HepG2 (cell line): ENCODE results near the gene FBXO9. TPM values are rescaled to one million over a fixed set of nuclear protein-coding genes. Genes with fewer than 3 reads are reported as not detected.

ENCODE experiments used
- ADNP ChIP-seq: sonication (generic); formaldehyde crosslinking; IDR thresholded peaks from 2 replicates; pipeline ENCODE4 v1.4.0; 2020; ENCODE audit warnings: missing genetic modification reagents
- CREM ChIP-seq, 2 experiments: sonication (generic) in 1 of 2; formaldehyde crosslinking in 1 of 2; IDR thresholded peaks; 2 replicates each; pipeline versions ENCODE4 v1.4.0 to v1.6.1; 2016 to 2020; ENCODE audit warnings: antibody characterized with exemption in 1 of 2, mild to moderate bottlenecking in 1 of 2, missing genetic modification reagents in 1 of 2
- HES4 ChIP-seq: sonication (generic); formaldehyde crosslinking; IDR thresholded peaks from 2 replicates; pipeline ENCODE4 v1.9.0; 2021; ENCODE audit warnings: mild to moderate bottlenecking, missing genetic modification reagents, borderline replicate concordance
- HMGXB4 ChIP-seq, 2 experiments: sonication (generic) in 1 of 2; formaldehyde crosslinking in 1 of 2; IDR thresholded peaks; 2 replicates each; pipeline versions ENCODE4 v1.4.0 to v1.6.1; 2018 to 2020; ENCODE audit warnings: missing genetic modification reagents in 2 of 2, borderline replicate concordance in 1 of 2, low read depth in 1 of 2, mild to moderate bottlenecking in 1 of 2, missing biosample characterization in 1 of 2
- KDM6A ChIP-seq: IDR thresholded peaks from 2 replicates; pipeline ENCODE4 v1.6.1; 2016; ENCODE audit warnings: low read depth
- SRSF9 ChIP-seq: fragments of 200-400 bp; formaldehyde crosslinking; IDR thresholded peaks from 2 replicates; pipeline ENCODE4 v1.6.1; 2018; ENCODE audit warnings: borderline replicate concordance, mild to moderate bottlenecking, low read depth, low read length; ENCODE audit not compliant: insufficient read depth, poor library complexity, severe bottlenecking
- TFAP4 ChIP-seq: sonication (generic); IDR thresholded peaks from 2 replicates; pipeline ENCODE4 v1.6.1; 2016; ENCODE audit warnings: low read depth, borderline replicate concordance
- ZNF546 ChIP-seq: sonication (generic); formaldehyde crosslinking; conservative IDR thresholded peaks from 2 replicates; pipeline ENCODE4 v1.8.1; 2023; ENCODE audit warnings: mild to moderate bottlenecking, missing genetic modification reagents
- ZNF550 ChIP-seq: sonication (generic); formaldehyde crosslinking; IDR thresholded peaks from 2 replicates; pipeline ENCODE4 v1.4.0; 2020; ENCODE audit warnings: mild to moderate bottlenecking, missing genetic modification reagents, borderline replicate concordance
- ZNF703 ChIP-seq: sonication (generic); formaldehyde crosslinking; IDR thresholded peaks from 2 replicates; pipeline ENCODE4 v1.5.1; 2020; ENCODE audit warnings: missing genetic modification reagents, mild to moderate bottlenecking, moderate library complexity, borderline replicate concordance
- ZNF777 ChIP-seq: sonication (generic); formaldehyde crosslinking; IDR thresholded peaks from 2 replicates; pipeline ENCODE4 v1.4.0; 2020; ENCODE audit warnings: missing genetic modification reagents
- ZSCAN30 ChIP-seq: sonication (generic); formaldehyde crosslinking; IDR thresholded peaks from 2 replicates; pipeline ENCODE4 v1.5.0; 2020; ENCODE audit warnings: mild to moderate bottlenecking, missing genetic modification reagents
- polyA plus RNA-seq, 8 experiments: library from polyadenylated mRNA; depleted of rRNA in 3 of 8; stranded (reverse) in 7 of 8; unstranded in 1 of 8; fragments of >200 nt; fragmentation: Illumina TruSeq in 4 of 8; extraction: Trizol in 4 of 8; gene quantifications; 2 replicates each; pipeline versions ENCODE4 v1.2.1 to v1.2.3, GENCODE V29; 2011 to 2016; ENCODE audit warnings: low read depth in 4 of 8, missing spikeins in 1 of 8, mixed read lengths in 1 of 8; ENCODE audit not compliant: insufficient read depth in 1 of 8
- total RNA-seq, 5 experiments: library from RNA; depleted of rRNA; stranded (reverse); fragments of >200 nt; fragmentation: Illumina TruSeq; extraction: Trizol; gene quantifications; 2 replicates each; pipeline ENCODE4 v1.2.3, GENCODE V29; 2016; ENCODE audit warnings: low read depth in 1 of 5
- TF ChIP-seq, protein P1 (sequence below): sonication (generic); formaldehyde crosslinking; IDR thresholded peaks from 2 replicates; pipeline ENCODE4 v1.5.1; 2020; ENCODE audit warnings: missing genetic modification reagents, mild to moderate bottlenecking, borderline replicate concordance
- TF ChIP-seq, protein P2 (sequence below): sonication (generic); formaldehyde crosslinking; IDR thresholded peaks from 2 replicates; pipeline ENCODE4 v1.8.0; 2022; ENCODE audit warnings: missing genetic modification reagents, mild to moderate bottlenecking, moderate library complexity, borderline replicate concordance
- TF ChIP-seq, protein P3 (sequence below): sonication (generic); formaldehyde crosslinking; IDR thresholded peaks from 2 replicates; pipeline ENCODE4 v1.4.0; 2020; ENCODE audit warnings: low read depth, mild to moderate bottlenecking, missing genetic modification reagents
- TF ChIP-seq, protein P4 (sequence below): sonication (generic); formaldehyde crosslinking; IDR thresholded peaks from 2 replicates; pipeline ENCODE4 v1.4.0; 2020; ENCODE audit warnings: missing genetic modification reagents, borderline replicate concordance

The FBXO9 gene
- total and polyA plus RNA-seq, 2 of the 13 experiments (the other 11 are each of a cell fraction or from before 2014, with no cell fraction given) = 64.3 to 98.4 TPM

DNA sequence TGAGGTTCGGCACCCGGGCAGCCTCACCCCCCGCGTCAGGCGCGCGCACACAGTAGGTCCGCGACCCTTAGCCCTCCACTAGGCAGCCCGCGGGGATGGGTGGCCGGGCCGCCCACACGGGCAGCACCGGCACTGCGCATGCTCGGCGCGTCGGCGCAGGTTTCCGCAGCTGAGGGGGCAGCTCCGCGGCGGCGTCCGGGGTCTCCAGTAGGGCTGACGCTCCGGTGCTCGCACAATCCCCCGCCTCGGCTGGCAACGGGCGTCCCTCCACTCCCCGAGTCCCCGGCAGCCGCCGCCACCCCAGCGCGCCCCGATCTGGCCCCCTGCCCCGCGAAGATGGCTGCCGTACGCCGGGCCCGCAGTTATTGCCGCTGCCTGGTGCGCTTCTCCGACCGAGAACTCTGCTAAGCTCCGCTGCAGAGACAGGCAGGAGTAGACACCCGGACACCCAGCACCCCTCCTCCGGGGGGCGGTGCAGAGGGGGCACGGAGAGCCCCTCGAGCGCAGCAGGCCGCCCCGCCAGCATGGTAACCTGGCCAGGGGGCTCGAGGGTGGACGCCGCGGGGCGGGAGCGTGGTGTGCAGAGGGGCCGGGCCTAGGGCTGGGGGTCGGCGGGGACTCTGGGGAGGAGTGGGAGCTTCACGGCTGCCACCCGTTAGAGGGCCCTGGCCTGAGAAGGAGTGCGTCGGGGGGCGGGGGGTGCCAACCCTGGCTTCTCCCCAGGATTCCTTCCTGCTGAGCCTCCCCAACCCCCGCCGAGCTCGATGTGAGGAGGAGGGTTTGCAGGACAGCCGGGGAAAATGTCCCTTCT is at the start of gene FBXO9 (continued):
- TF ChIP-seq HMGXB4 (CRISPR knock-in tag; IDR thresholded peaks at IDR 0.05; ENCODE audit: borderline replicate concordance in 1 of 2, low read depth in 1 of 2) (peak; percentile 86 to 96), KDM6A (CRISPR knock-in tag) (no peak), SRSF9 (no peak), HES4 (CRISPR knock-in tag) (peak; percentile 79), ZNF703 (peak; percentile 26; the same call in 1 of the 2 replicates), CREM (IDR thresholded peaks at IDR 0.05) (no peak), CREM (CRISPR knock-in tag; IDR thresholded peaks at IDR 0.05) (no peak), TFAP4 (no peak), ZSCAN30 (no peak; the same call in 1 of the 2 replicates), ZNF550 (peak; percentile 62; the same call in 1 of the 2 replicates), ADNP (0 out of 2 replicates have a peak, but pooled peaks have one; percentile 66), ZNF777 (CRISPR knock-in tag) (peak; percentile 56), ZNF546 (CRISPR knock-in tag) (no peak; the same call in 1 of the 2 replicates)
- TF ChIP-seq, protein P1, sequence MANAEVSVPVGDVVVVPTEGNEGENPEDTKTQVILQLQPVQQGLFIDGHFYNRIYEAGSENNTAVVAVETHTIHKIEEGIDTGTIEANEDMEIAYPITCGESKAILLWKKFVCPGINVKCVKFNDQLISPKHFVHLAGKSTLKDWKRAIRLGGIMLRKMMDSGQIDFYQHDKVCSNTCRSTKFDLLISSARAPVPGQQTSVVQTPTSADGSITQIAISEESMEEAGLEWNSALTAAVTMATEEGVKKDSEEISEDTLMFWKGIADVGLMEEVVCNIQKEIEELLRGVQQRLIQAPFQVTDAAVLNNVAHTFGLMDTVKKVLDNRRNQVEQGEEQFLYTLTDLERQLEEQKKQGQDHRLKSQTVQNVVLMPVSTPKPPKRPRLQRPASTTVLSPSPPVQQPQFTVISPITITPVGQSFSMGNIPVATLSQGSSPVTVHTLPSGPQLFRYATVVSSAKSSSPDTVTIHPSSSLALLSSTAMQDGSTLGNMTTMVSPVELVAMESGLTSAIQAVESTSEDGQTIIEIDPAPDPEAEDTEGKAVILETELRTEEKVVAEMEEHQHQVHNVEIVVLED (CRISPR knock-in tag) = peak; percentile 73; the same call in 1 of the 2 replicates
- TF ChIP-seq, protein P2, sequence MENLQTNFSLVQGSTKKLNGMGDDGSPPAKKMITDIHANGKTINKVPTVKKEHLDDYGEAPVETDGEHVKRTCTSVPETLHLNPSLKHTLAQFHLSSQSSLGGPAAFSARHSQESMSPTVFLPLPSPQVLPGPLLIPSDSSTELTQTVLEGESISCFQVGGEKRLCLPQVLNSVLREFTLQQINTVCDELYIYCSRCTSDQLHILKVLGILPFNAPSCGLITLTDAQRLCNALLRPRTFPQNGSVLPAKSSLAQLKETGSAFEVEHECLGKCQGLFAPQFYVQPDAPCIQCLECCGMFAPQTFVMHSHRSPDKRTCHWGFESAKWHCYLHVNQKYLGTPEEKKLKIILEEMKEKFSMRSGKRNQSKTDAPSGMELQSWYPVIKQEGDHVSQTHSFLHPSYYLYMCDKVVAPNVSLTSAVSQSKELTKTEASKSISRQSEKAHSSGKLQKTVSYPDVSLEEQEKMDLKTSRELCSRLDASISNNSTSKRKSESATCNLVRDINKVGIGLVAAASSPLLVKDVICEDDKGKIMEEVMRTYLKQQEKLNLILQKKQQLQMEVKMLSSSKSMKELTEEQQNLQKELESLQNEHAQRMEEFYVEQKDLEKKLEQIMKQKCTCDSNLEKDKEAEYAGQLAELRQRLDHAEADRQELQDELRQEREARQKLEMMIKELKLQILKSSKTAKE (CRISPR knock-in tag) = no peak
- TF ChIP-seq, protein P3, sequence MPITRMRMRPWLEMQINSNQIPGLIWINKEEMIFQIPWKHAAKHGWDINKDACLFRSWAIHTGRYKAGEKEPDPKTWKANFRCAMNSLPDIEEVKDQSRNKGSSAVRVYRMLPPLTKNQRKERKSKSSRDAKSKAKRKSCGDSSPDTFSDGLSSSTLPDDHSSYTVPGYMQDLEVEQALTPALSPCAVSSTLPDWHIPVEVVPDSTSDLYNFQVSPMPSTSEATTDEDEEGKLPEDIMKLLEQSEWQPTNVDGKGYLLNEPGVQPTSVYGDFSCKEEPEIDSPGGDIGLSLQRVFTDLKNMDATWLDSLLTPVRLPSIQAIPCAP (CRISPR knock-in tag) = no peak
- TF ChIP-seq, protein P4, sequence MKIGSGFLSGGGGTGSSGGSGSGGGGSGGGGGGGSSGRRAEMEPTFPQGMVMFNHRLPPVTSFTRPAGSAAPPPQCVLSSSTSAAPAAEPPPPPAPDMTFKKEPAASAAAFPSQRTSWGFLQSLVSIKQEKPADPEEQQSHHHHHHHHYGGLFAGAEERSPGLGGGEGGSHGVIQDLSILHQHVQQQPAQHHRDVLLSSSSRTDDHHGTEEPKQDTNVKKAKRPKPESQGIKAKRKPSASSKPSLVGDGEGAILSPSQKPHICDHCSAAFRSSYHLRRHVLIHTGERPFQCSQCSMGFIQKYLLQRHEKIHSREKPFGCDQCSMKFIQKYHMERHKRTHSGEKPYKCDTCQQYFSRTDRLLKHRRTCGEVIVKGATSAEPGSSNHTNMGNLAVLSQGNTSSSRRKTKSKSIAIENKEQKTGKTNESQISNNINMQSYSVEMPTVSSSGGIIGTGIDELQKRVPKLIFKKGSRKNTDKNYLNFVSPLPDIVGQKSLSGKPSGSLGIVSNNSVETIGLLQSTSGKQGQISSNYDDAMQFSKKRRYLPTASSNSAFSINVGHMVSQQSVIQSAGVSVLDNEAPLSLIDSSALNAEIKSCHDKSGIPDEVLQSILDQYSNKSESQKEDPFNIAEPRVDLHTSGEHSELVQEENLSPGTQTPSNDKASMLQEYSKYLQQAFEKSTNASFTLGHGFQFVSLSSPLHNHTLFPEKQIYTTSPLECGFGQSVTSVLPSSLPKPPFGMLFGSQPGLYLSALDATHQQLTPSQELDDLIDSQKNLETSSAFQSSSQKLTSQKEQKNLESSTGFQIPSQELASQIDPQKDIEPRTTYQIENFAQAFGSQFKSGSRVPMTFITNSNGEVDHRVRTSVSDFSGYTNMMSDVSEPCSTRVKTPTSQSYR (CRISPR knock-in tag) = peak; percentile 41
